HepG2 (cell line): ENCODE results near the gene ASGR1. TPM values are rescaled to one million over a fixed set of nuclear protein-coding genes. Genes with fewer than 3 reads are reported as not detected.

Experiments used
- AGO1 ChIP-seq: fragments of 200-400 bp; formaldehyde crosslinking; IDR thresholded peaks from 2 replicates; pipeline ENCODE4 v1.6.1; 2017; ENCODE audit warnings: mild to moderate bottlenecking, low read depth, low read length, moderate library complexity; ENCODE audit not compliant: poor library complexity, severe bottlenecking
- BRD4 ChIP-seq: sonication (generic); formaldehyde crosslinking; IDR thresholded peaks from 2 replicates; pipeline ENCODE4 v1.4.0; 2020; ENCODE audit warnings: missing genetic modification reagents
- DNMT1 ChIP-seq: sonication (generic); formaldehyde crosslinking; IDR thresholded peaks from 2 replicates; pipeline ENCODE4 v1.5.1; 2020; ENCODE audit warnings: mild to moderate bottlenecking, missing genetic modification reagents
- FOXC1 ChIP-seq: sonication (generic); formaldehyde crosslinking; IDR thresholded peaks from 2 replicates; pipeline ENCODE4 v1.8.0; 2022; ENCODE audit warnings: mild to moderate bottlenecking, missing genetic modification reagents, borderline replicate concordance
- FOXP1 ChIP-seq, 2 experiments: fragments of 450-650 bp in 1 of 2; IDR thresholded peaks; 2 replicates each; pipeline ENCODE4 v1.6.1; 2017 to 2018; ENCODE audit warnings: antibody characterized with exemption in 1 of 2
- HDAC6 ChIP-seq: fragments of 200-600 bp; sonication (generic); IDR thresholded peaks from 2 replicates; pipeline ENCODE4 v1.7.0; 2017; ENCODE audit warnings: mild to moderate bottlenecking, antibody characterized with exemption, low read length, low read depth
- ISX ChIP-seq: sonication (generic); formaldehyde crosslinking; conservative IDR thresholded peaks from 2 replicates; pipeline ENCODE4 v1.5.0; 2020; ENCODE audit warnings: missing genetic modification reagents
- MYC ChIP-seq: sonication (generic); formaldehyde crosslinking; IDR thresholded peaks from 2 replicates; pipeline ENCODE4 v1.9.0; 2021; ENCODE audit warnings: missing genetic modification reagents, borderline replicate concordance
- MYNN ChIP-seq: sonication (generic); formaldehyde crosslinking; IDR thresholded peaks from 2 replicates; pipeline ENCODE4 v1.4.0; 2020; ENCODE audit warnings: mild to moderate bottlenecking, low read depth, missing genetic modification reagents
- NFYC ChIP-seq: IDR thresholded peaks from 2 replicates; pipeline ENCODE4 v1.6.1; 2016; ENCODE audit warnings: missing genetic modification reagents, missing compliant biosample characterization
- NR2C2 ChIP-seq: sonication (generic); formaldehyde crosslinking; IDR thresholded peaks from 2 replicates; pipeline ENCODE4 v1.4.0; 2020; ENCODE audit warnings: missing genetic modification reagents, mild to moderate bottlenecking, moderate library complexity, borderline replicate concordance
- RBFOX2 ChIP-seq: fragments of 200-400 bp; formaldehyde crosslinking; IDR thresholded peaks from 2 replicates; pipeline ENCODE4 v1.6.1; 2017; ENCODE audit warnings: low read depth, mild to moderate bottlenecking, low read length
- TBX2 ChIP-seq: sonication (generic); formaldehyde crosslinking; IDR thresholded peaks from 2 replicates; pipeline ENCODE4 v1.5.0; 2020; ENCODE audit warnings: missing genetic modification reagents, mild to moderate bottlenecking, borderline replicate concordance
- YEATS4 ChIP-seq: sonication (generic); formaldehyde crosslinking; IDR thresholded peaks from 2 replicates; pipeline ENCODE4 v1.4.0; 2020; ENCODE audit warnings: missing genetic modification reagents, borderline replicate concordance
- ZBTB39 ChIP-seq: sonication (generic); formaldehyde crosslinking; IDR thresholded peaks from 2 replicates; pipeline ENCODE4 v1.5.0; 2020; ENCODE audit warnings: missing genetic modification reagents
- ZNF3 ChIP-seq: IDR thresholded peaks from 2 replicates; pipeline ENCODE4 v1.7.0; 2017; ENCODE audit warnings: inconsistent platforms
- ZNF703 ChIP-seq: sonication (generic); formaldehyde crosslinking; IDR thresholded peaks from 2 replicates; pipeline ENCODE4 v1.5.1; 2020; ENCODE audit warnings: missing genetic modification reagents, mild to moderate bottlenecking, moderate library complexity, borderline replicate concordance
- polyA plus RNA-seq, 8 experiments: library from polyadenylated mRNA; depleted of rRNA in 3 of 8; stranded (reverse) in 7 of 8; unstranded in 1 of 8; fragments of >200 nt; fragmentation: Illumina TruSeq in 4 of 8; extraction: Trizol in 4 of 8; gene quantifications; 2 replicates each; pipeline versions ENCODE4 v1.2.1 to v1.2.3, GENCODE V29; 2011 to 2016; ENCODE audit warnings: low read depth in 4 of 8, missing spikeins in 1 of 8, mixed read lengths in 1 of 8; ENCODE audit not compliant: insufficient read depth in 1 of 8
- total RNA-seq, 5 experiments: library from RNA; depleted of rRNA; stranded (reverse); fragments of >200 nt; fragmentation: Illumina TruSeq; extraction: Trizol; gene quantifications; 2 replicates each; pipeline ENCODE4 v1.2.3, GENCODE V29; 2016; ENCODE audit warnings: low read depth in 1 of 5
- TF ChIP-seq, protein P1 (sequence below): sonication (generic); formaldehyde crosslinking; conservative IDR thresholded peaks from 2 replicates; pipeline ENCODE4 v1.4.0; 2020; ENCODE audit warnings: missing genetic modification reagents
- TF ChIP-seq, protein P2 (sequence below): sonication (generic); formaldehyde crosslinking; IDR thresholded peaks from 2 replicates; pipeline ENCODE4 v1.8.0; 2022; ENCODE audit warnings: mild to moderate bottlenecking, missing genetic modification reagents; ENCODE audit not compliant: insufficient replicate concordance
- TF ChIP-seq, protein P3 (sequence below): sonication (generic); formaldehyde crosslinking; IDR thresholded peaks from 2 replicates; pipeline ENCODE4 v1.4.0; 2020; ENCODE audit warnings: mild to moderate bottlenecking, missing genetic modification reagents

The ASGR1 gene
- total and polyA plus RNA-seq, 2 of the 13 experiments (the other 11 are each of a cell fraction or from before 2014, with no cell fraction given): 353 to 796 TPM

- TF ChIP-seq NR2C2 (CRISPR knock-in tag) (no peak), HDAC6 (no peak; the same call in 1 of the 2 replicates), ZNF703 (CRISPR knock-in tag) (no peak), RBFOX2 (no peak), DNMT1 (no peak), AGO1 (no peak), FOXC1 (CRISPR knock-in tag) (no peak), TBX2 (no peak), NFYC (CRISPR knock-in tag) (no peak), ZNF3 (CRISPR knock-in tag) (no peak), FOXP1 (IDR thresholded peaks at IDR 0.05) (no peak), FOXP1 (CRISPR knock-in tag; IDR thresholded peaks at IDR 0.05) (no peak), MYC (no peak), MYNN (CRISPR knock-in tag) (no peak), YEATS4 (no peak), BRD4 (CRISPR knock-in tag) (peak; percentile 47; the same call in 1 of the 2 replicates), ISX (no peak), ZBTB39 (CRISPR knock-in tag) (no peak)
- TF ChIP-seq, protein P1, sequence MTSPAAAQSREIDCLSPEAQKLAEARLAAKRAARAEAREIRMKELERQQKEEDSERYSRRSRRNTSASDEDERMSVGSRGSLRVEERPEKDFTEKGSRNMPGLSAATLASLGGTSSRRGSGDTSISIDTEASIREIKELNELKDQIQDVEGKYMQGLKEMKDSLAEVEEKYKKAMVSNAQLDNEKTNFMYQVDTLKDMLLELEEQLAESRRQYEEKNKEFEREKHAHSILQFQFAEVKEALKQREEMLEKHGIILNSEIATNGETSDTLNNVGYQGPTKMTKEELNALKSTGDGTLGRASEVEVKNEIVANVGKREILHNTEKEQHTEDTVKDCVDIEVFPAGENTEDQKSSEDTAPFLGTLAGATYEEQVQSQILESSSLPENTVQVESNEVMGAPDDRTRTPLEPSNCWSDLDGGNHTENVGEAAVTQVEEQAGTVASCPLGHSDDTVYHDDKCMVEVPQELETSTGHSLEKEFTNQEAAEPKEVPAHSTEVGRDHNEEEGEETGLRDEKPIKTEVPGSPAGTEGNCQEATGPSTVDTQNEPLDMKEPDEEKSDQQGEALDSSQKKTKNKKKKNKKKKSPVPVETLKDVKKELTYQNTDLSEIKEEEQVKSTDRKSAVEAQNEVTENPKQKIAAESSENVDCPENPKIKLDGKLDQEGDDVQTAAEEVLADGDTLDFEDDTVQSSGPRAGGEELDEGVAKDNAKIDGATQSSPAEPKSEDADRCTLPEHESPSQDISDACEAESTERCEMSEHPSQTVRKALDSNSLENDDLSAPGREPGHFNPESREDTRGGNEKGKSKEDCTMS (CRISPR knock-in tag): no peak
- TF ChIP-seq, protein P2, sequence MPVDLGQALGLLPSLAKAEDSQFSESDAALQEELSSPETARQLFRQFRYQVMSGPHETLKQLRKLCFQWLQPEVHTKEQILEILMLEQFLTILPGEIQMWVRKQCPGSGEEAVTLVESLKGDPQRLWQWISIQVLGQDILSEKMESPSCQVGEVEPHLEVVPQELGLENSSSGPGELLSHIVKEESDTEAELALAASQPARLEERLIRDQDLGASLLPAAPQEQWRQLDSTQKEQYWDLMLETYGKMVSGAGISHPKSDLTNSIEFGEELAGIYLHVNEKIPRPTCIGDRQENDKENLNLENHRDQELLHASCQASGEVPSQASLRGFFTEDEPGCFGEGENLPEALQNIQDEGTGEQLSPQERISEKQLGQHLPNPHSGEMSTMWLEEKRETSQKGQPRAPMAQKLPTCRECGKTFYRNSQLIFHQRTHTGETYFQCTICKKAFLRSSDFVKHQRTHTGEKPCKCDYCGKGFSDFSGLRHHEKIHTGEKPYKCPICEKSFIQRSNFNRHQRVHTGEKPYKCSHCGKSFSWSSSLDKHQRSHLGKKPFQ: no peak
- TF ChIP-seq, protein P3, sequence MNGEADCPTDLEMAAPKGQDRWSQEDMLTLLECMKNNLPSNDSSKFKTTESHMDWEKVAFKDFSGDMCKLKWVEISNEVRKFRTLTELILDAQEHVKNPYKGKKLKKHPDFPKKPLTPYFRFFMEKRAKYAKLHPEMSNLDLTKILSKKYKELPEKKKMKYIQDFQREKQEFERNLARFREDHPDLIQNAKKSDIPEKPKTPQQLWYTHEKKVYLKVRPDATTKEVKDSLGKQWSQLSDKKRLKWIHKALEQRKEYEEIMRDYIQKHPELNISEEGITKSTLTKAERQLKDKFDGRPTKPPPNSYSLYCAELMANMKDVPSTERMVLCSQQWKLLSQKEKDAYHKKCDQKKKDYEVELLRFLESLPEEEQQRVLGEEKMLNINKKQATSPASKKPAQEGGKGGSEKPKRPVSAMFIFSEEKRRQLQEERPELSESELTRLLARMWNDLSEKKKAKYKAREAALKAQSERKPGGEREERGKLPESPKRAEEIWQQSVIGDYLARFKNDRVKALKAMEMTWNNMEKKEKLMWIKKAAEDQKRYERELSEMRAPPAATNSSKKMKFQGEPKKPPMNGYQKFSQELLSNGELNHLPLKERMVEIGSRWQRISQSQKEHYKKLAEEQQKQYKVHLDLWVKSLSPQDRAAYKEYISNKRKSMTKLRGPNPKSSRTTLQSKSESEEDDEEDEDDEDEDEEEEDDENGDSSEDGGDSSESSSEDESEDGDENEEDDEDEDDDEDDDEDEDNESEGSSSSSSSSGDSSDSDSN (CRISPR knock-in tag): peak; percentile 49; the same call in 1 of the 2 replicates
These were observed 3.8 kb downstream of the ASGR1 start (continued) for GRCh38 chr17:7175330-7175733.
